ENCODE results near the gene RERGL. TPM values are rescaled to one million over a fixed set of nuclear protein-coding genes. Genes with fewer than 3 reads are reported as not detected.

Gene RERGL, protein sequence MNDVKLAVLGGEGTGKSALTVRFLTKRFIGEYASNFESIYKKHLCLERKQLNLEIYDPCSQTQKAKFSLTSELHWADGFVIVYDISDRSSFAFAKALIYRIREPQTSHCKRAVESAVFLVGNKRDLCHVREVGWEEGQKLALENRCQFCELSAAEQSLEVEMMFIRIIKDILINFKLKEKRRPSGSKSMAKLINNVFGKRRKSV
- 1 to 10 TPM in 2 of 4 donors, under 1 TPM in 2; 0.71 to 2.8 (median 1.5) TPM for total RNA-seq

DNA sequence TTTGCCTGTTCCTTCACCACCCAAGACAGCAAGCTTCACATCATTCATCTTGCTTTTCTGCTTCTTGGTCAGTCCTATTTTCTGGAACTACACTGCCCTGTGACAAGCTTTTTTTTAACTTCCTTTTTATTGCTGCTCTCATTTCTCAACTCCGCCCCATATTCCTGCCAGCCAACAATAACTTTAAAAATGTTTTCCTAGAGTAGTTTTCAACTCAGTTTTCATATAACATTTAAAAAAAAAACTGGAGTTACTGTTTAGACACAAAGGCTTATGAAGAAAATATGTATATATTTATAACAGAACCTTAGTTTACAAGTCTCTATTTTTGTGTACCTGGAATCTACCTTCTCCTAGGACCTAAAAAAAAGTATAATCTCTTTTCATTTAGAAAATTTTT lies at the start of gene RERGL:
TSS of gene RERGL (minus strand) at position 101 of the 400 bp plus-strand sequence. CDS start at position 48, 53 bp downstream.
- Histone ChIP-seq H3K36me3 (no peaks in the 10 kb centered on the region), H3K27ac (no peak within 1 kb of the TSS), H3K27me3 (no peaks in the 10 kb centered on the region), H3K4me3 (peak within 1 kb of the TSS in 1 of 4 donors; percentile 3), H3K9me3 (no peaks in the 10 kb centered on the region), H3K4me1 (no peaks in the 10 kb centered on the region)
- no peak for TF ChIP-seq POLR2A (IDR thresholded peaks at IDR 0.05)
- TF ChIP-seq, protein P1, sequence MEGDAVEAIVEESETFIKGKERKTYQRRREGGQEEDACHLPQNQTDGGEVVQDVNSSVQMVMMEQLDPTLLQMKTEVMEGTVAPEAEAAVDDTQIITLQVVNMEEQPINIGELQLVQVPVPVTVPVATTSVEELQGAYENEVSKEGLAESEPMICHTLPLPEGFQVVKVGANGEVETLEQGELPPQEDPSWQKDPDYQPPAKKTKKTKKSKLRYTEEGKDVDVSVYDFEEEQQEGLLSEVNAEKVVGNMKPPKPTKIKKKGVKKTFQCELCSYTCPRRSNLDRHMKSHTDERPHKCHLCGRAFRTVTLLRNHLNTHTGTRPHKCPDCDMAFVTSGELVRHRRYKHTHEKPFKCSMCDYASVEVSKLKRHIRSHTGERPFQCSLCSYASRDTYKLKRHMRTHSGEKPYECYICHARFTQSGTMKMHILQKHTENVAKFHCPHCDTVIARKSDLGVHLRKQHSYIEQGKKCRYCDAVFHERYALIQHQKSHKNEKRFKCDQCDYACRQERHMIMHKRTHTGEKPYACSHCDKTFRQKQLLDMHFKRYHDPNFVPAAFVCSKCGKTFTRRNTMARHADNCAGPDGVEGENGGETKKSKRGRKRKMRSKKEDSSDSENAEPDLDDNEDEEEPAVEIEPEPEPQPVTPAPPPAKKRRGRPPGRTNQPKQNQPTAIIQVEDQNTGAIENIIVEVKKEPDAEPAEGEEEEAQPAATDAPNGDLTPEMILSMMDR (IDR thresholded peaks at IDR 0.05 in 4 of 5, conservative IDR thresholded peaks at IDR 0.05 in 1 of 5) = no peak
- intact Hi-C loops (cut with DNase I; ENCODE audit: low total_unique reads) (no loop called here), in situ Hi-C loops (cut with MboI; ENCODE audit: low sequenced_read_pairs in 4 of 4) (no loop called here)
- DNase-seq (no peak), ATAC-seq (no peak)

DNA sequence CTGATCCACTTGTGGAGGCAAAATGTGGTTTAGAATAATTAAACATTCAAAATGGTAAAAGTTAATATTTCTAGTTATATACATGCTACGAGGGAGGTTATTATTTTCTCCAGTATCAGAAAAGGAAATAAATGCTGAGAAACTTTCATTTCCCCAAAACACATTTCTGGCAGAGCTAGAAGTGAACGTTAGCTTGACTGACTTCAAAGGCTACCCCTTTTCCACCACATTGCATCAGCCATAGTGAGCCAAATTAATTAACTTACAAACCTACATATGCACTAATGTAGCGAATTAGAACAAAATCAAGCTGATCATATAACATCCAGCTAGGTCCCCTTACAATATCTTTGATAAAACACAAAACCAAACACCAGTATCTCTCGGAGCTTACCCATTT lies 49.3 kb upstream of the RERGL start:
- H3K36me3 ChIP-seq = no peaks in the 10 kb centered on the region
- H3K4me3 ChIP-seq = no peak overlapping the region
- no peaks in the 10 kb centered on the region for H3K27me3 ChIP-seq
- in situ Hi-C loops (cut with MboI; ENCODE audit: low sequenced_read_pairs in 4 of 4) (loop anchor here in 1 of 4 donors (25.0 kb wide), 1 partner anchor 1048 kb away; no protein-coding TSS in a partner anchor), intact Hi-C loops (cut with DNase I; ENCODE audit: low total_unique reads) (no loop called here)
- DNase-seq (no peak), ATAC-seq (no peak)
- TF ChIP-seq, protein P1 (IDR thresholded peaks at IDR 0.05 in 4 of 5, conservative IDR thresholded peaks at IDR 0.05 in 1 of 5) = no peak
- no peak for TF ChIP-seq POLR2A (IDR thresholded peaks at IDR 0.05)
- H3K9me3 ChIP-seq = no peaks in the 10 kb centered on the region
- no peak overlapping the region for H3K27ac ChIP-seq
- no peaks in the 10 kb centered on the region for H3K4me1 ChIP-seq

DNA sequence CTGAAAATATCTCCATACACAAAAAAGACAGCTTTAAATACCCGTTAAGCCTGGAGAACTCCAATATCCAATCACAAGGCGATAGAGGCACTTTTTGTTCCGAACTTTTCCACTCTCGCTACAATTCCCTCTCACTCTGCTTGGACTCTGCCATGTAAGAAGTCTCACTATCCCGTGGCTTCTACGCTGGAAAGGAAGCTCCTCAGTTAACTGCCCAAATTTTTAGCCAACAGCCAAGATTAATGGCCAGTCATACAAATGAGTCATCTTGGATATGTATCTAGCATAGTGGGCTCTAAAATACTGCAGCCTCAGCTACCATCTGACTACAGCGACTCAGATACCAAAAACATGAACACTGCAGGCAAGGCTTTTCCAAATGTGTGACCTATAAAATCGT lies 45.5 kb upstream of the RERGL start:
- no peak for DNase-seq
- intact Hi-C loops (cut with DNase I; ENCODE audit: low total_unique reads) (no loop called here), in situ Hi-C loops (cut with MboI; ENCODE audit: low sequenced_read_pairs in 4 of 4) (loop anchor here in 1 of 4 donors (25.0 kb wide), 1 partner anchor 1052 kb away; no protein-coding TSS in a partner anchor)
- ATAC-seq = no peak
- H3K4me3 ChIP-seq = no peak overlapping the region
- no peaks in the 10 kb centered on the region for H3K36me3 ChIP-seq
- no peak overlapping the region for H3K27ac ChIP-seq
- no peaks in the 10 kb centered on the region for H3K27me3 ChIP-seq
- no peak for TF ChIP-seq POLR2A (IDR thresholded peaks at IDR 0.05)
- TF ChIP-seq, protein P1 (IDR thresholded peaks at IDR 0.05 in 4 of 5, conservative IDR thresholded peaks at IDR 0.05 in 1 of 5) = no peak
- no peaks in the 10 kb centered on the region for H3K9me3 ChIP-seq
- H3K4me1 ChIP-seq = no peaks in the 10 kb centered on the region

DNA sequence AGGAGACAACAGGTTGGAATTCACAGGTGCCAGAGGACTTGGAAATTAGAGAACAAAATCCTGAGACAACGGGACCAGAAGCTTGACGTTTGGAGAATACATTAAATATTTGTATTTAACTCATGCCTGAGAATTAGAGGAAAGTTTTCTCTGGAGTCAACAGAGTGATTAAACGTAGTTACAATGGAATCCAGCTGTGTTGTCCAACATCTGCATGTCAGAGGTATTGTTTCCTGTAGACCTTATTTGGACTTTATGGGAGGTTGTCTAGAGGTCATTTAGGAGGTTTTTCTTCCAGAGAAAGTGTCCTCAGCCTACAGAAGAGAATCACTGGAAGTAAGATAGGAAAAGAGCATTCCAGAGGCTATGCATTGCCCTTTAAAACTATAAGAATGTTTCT lies 45.1 kb upstream of the RERGL start:
- in situ Hi-C loops (cut with MboI; ENCODE audit: low sequenced_read_pairs in 4 of 4) = loop anchor here in 1 of 4 donors (25.0 kb wide), 1 partner anchor 1052 kb away; no protein-coding TSS in a partner anchor
- H3K4me3 ChIP-seq = no peak overlapping the region
- no peaks in the 10 kb centered on the region for H3K36me3 ChIP-seq
- no peaks in the 10 kb centered on the region for H3K4me1 ChIP-seq
- H3K9me3 ChIP-seq = no peaks in the 10 kb centered on the region
- intact Hi-C loops (cut with DNase I; ENCODE audit: low total_unique reads) = no loop called here
- no peaks in the 10 kb centered on the region for H3K27me3 ChIP-seq
- ATAC-seq (no peak), DNase-seq (no peak)
- H3K27ac ChIP-seq = no peak overlapping the region
- TF ChIP-seq POLR2A (IDR thresholded peaks at IDR 0.05) = no peak
- TF ChIP-seq, protein P1 (IDR thresholded peaks at IDR 0.05 in 4 of 5, conservative IDR thresholded peaks at IDR 0.05 in 1 of 5) = no peak
